Stimulated activated CD4-positive, alpha-beta T cell treated with anti-CD3 and anti-CD28 coated beads, TNF-alpha, amount 100 ng/mL, for 1 hour (primary cell): ENCODE measurements around the gene ZNF576.
"Not testable (repeated sequence)": the region's sequence is repeated elsewhere in the genome, so short reads cannot be mapped to it uniquely, and the experiment has no call there.

Source experiments
- DNase-seq, 3 donors: peaks; one replicate each; pipeline ENCODE4 v3.0.0-alpha.2; 2020; ENCODE audit warnings: low read depth in 3 of 3, low spot score in 1 of 3

The ZNF576 gene

GRCh38 chr19:43598445-43599240 is 2.2 kb downstream of the ZNF576 start:
- no peak for DNase-seq

- DNase-seq, result no peak
Observed at GRCh38 chr19:43599635-43600295, 3.4 kb downstream of the ZNF576 start.

- not testable (repeated sequence) for DNase-seq
Observed at GRCh38 chr19:43600326-43600725, 3.9 kb downstream of the ZNF576 start.

GRCh38 chr19:43605875-43606568 is 9.6 kb downstream of the ZNF576 start:
- DNase-seq, result no peak

GRCh38 chr19:43606569-43607229 is 10.3 kb downstream of the ZNF576 start:
- no peak for DNase-seq

GRCh38 chr19:43607238-43608205 is 11.1 kb downstream of the ZNF576 start:
- no peak for DNase-seq

GRCh38 chr19:43609872-43610271 is 13.5 kb downstream of the ZNF576 start:
- no peak for DNase-seq

- no peak for DNase-seq
Observed at GRCh38 chr19:43610493-43610892, 14.1 kb downstream of the ZNF576 start.

- DNase-seq, result no peak
Observed at GRCh38 chr19:43611788-43612187, 15.4 kb downstream of the ZNF576 start, which contains the start of gene SRRM5. TSS of gene SRRM5 (plus strand) at chr19:43612088. CDS start at chr19:43612122, 34 bp downstream.

- no peak for DNase-seq
Observed at GRCh38 chr19:43612374-43612773, 16.0 kb downstream of the ZNF576 start.

GRCh38 chr19:43616306-43616705 is 19.9 kb downstream of the ZNF576 start:
- no peak for DNase-seq

- no peak for DNase-seq
Observed at GRCh38 chr19:43616954-43617353, 20.6 kb downstream of the ZNF576 start.

- peak in 1 of 3 donors; percentile 25 for DNase-seq
Observed at GRCh38 chr19:43618921-43619261, 22.5 kb downstream of the ZNF576 start.

GRCh38 chr19:43619262-43620060 is 23.1 kb downstream of the ZNF576 start, which contains the start of gene ZNF428:
TSS of gene ZNF428 (minus strand) at chr19:43619629. CDS start at chr19:43614304, 5,325 bp downstream.
- peak; percentile 65 to 74 (median 71) for DNase-seq

GRCh38 chr19:43620061-43621001 is 23.9 kb downstream of the ZNF576 start:
- peak; percentile 67 to 76 (median 72) for DNase-seq

- no peak for DNase-seq
Observed at GRCh38 chr19:43622070-43622469, 25.7 kb downstream of the ZNF576 start.

- no peak for DNase-seq
Observed at GRCh38 chr19:43622956-43623355, 26.6 kb downstream of the ZNF576 start.
